NCI-H345 treated with DMSO at 0.1 percent for 48 hours (cell line): ENCODE data around the gene KPTN.

Experiments
- DNase-seq: peaks from one replicate; lab custom pipeline; 2025; ENCODE audit not compliant: unreplicated experiment; lab: John Stamatoyannopoulos, UW

The KPTN gene

DNA sequence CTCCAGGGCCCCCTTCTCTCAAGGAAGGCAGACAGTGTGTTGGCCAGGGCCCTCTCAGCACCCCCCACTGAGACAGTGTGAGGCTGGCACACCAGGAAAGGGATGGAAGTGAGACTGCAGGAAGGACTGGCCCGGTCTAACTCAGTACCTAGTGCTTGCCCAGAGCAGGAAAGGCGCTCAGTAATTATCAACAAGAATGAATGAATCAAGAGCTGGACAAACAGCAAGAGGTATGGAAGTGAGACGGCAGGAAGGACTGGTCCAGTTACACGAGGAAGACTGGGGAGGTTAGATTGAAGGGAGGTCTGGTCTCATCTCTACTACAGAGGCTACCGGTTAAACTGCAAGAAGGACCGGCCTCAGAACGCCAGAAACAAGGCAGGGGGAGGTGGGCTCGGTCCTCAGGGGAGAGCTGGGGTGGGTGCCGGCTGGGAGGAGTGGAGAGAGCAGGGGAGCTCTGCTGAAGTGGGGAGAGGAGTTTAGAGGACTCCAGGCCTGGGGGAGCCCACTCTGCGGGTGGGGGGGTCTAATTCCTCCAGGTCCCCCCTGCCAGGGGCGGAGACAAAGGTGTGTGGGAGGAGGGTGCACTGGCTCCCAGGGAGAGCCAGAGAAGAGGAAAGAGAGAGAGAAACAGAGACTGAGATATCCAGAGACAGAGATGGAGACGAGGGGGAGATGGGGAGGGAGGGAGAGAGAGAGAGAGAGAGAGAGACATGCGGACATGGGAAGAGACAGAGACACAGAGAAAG, 13.4 kb downstream of the KPTN start:
- DNase-seq, result no peak

DNA sequence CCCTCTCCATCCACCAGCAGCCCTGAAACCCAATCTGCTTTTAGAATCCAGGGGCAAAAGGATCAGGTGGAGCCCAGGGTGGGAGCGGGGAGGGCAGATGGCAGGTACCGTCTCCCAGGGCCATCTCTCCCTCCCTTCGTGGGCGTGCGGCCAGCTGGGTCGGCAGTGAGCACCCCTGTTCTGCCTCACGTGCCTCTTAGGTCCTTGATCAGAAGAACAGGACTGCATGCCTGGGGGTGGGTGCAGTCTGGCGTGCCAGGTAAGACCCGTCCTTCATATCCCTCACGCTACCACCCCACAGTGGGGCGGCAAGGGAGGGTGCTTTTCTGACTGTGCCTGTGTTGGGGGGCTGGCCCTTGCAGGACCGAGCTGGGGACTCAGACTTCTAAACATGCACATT, 14.3 kb downstream of the KPTN start:
- no peak for DNase-seq

DNA sequence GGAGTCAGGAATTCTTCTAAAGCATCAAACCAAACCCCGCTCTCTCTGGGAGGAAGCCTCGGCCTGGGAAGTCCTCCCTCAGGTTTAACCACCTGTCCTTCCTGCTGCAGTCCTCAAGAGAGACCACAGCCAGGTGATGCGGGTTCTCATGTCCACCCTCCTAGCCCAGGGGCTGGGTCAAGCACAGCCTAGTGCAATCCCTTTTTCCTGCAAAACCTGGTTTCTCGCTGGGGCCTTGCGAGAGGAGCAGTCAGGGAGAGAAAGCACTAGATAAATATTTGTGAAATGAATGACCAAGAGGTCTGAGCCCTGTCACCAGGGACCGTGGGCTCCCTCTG, 14.7 kb downstream of the KPTN start:
- DNase-seq, result no peak

DNA sequence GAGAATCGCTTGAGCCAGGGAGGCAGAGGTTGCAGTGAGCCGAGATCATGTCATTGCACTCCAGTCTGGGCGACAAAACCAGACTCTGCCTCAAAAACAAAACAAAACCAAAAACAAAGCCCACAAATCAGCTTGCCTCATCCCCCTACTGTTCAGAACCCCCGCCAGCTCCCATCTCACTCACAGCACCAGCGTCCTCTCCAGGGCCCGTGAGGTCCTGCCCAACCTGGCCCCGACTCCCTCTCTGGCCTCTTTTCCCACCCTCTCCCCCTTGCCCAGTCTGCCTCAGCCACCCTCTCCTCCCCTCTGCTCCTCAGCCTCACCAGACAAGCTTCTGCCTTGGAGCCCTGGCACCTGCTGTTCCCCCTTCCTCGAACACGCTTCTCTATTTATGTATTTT, 16.1 kb downstream of the KPTN start:
- DNase-seq, result no peak

DNA sequence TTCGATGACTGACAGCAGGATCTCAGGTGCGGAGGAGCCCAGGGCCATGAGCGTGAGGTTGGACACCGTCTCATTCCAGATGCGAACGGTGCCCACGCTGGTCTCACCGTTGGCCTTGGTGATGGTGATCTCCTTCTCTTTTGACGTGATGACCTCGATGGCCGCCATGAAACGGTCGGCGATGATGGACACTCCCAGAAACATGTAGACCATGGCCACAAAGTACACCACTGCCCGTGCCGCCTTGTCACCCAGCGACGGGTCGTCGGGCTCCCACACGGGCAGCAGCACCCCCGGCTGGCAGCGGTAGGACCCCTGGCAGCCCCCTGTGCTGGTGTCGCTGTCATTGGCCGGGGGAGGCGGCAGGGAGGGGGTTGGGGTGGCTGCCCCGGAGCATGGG, 18.1 kb downstream of the KPTN start:
- DNase-seq, result no peak

DNA sequence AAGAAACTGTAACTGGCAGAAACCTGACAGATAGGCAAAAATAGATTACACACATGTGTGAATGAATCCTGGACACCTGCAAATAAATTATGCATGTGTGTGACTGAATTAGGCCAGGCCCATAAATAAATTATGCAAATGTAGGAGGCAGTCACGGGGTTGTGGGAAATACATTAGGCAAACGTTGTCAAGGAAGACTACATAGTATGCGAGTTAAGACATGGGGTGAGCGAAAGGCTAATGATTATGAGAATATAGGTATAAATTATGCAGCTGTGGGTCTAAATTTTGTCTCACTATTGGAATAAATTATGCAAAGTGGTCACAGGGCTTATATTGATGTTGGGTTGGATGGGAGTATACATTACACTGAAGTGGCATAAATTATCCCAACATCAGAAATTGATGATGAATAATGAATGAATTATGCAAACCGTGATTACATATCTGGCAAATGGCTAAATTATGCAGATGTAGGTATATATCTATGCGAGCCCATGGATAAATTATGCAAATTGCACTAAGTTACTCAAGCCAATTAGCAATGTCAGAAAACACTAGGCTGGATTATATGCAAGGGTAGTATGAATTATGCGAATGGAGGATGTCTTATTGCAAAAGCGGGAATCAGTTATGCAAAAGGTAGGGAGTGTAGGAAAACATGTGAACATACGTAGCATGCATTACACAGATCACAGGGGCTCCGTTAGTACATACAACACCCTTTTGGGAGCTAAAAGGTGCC, 19.2 kb downstream of the KPTN start:
- DNase-seq, result no peak

DNA sequence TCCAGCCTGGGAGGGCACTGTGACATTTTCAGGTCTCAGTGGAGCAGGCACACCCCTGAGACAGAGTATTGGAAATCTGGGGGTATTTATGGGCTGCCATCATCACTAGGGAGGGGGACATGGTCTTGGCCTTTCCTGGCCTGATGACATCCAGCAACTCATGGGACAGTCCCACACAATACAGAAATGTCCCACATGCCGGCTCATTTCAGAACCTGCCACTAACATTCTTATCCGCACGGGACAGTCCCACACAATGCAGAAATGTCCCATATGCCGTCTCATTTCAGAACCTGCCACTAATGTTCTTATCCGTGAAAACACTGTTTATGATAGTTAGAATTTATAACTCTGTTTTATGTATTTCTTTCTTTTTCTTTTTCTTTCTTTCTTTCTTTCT, 22.1 kb downstream of the KPTN start:
- DNase-seq, result no peak

DNA sequence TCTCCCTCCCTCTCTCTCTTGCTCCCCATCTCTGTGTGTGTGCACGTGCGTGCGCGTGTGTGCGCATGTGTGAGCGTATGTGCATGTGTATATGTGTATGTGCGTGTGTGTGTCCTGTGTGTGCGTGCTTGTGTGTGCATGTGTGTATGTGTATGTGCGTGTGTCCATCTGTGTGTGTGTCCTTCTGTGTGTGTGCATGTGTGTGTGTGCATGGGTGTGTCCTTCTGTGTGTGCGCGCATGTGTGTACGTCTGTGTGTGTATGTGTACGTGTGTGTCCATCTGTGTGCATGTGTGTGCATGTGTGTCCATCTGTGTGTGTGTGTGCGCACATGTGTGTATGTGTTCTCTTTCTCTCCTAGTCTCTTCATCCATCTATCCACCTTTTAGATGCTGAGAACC, 24.5 kb downstream of the KPTN start:
- DNase-seq, result no peak

DNA sequence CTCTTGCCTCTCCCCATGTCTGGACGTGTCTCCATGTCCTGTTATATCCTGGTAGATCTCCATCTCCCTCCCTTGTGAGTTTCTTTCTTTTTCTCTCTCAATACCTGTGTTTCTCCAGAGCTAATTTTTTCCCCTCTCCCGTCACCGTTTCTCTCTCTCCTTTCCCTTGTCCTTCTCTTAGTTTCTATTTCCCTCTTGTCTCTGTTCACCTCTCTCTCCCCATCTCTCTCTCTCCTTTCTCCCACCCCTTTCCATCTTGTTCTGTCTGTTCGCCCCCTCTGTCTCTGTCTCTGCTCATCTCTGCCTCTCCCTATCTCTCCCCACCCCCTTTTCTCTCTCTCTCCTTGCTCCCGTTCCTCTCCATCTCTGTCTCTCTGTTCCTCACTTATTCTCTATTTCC, 25.3 kb downstream of the KPTN start:
- DNase-seq, result no peak

DNA sequence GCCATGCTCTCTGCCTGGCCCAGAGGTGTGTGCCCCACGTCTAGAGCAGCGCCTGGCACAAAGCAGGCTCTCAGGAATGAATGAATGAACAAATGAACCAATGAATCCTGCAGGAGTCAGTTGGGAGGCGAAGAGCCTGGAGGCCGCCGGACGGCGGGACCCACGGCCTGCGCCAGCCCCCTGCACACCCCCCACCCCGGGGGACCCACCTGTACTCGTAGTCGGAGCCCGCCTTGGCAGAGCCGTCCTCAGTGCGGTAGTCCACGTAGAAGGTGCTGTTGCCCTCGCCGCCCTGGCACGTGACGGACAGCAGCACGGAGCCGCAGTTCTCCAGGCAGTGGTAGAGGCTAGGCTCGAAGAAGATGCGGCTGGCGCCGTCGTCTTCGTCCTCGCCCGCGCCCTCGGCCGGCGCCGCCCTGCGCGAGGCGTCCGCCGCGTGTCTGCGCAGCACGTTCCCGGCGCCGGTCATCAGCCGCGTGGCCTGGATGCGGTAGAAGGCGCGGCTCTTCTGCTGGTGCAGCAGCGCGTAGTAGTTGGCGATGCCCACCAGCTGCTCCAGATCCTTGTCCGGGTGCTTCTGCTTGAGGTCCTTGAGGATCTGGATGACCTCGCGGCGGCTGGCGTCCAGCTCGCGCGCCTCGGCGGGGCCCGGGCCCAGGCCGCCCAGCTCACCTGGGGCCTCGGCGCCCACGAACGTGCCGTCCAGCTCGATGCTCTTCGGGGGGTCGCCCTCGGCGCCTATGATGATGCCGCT, 27.1 kb downstream of the KPTN start:
- DNase-seq, result no peak

DNA sequence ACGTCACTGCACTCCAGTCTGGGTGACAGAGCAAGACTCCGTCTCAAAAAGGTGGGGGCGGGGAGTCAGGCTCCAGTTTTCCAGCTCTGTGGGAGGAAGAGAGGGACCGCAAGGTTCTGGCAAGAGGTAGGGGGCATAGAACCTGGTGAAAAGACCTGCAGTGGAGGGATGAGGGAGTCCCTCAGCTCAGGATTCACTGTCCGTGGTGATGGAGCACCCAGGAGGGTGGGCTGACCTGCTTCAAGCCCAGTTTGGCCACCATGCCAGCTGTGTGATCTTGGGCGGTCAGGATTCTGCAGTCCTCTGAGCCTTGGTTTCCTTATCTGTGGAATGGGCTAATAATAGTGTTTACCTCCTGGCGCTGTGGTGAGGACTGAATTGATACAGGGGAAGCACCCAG, 33.5 kb downstream of the KPTN start:
- no peak for DNase-seq

DNA sequence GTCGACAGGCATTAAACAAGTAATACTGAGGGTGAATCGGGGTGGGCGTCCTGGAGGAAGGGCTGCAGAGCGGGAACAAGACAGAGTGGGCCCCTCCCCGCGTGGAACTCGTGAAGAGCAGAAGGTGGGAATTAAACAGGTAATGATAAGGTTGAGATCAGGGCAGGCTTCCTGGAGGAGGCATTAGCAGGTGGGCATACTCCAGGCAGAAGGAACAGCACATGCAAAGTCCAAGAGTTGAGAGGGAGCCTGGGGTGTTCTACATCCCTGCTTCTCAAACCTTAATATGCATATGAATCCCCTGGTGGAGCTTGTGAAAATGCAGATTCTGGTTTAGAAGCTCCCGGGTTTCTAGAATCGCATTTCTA, 35.7 kb downstream of the KPTN start:
- no peak for DNase-seq

DNA sequence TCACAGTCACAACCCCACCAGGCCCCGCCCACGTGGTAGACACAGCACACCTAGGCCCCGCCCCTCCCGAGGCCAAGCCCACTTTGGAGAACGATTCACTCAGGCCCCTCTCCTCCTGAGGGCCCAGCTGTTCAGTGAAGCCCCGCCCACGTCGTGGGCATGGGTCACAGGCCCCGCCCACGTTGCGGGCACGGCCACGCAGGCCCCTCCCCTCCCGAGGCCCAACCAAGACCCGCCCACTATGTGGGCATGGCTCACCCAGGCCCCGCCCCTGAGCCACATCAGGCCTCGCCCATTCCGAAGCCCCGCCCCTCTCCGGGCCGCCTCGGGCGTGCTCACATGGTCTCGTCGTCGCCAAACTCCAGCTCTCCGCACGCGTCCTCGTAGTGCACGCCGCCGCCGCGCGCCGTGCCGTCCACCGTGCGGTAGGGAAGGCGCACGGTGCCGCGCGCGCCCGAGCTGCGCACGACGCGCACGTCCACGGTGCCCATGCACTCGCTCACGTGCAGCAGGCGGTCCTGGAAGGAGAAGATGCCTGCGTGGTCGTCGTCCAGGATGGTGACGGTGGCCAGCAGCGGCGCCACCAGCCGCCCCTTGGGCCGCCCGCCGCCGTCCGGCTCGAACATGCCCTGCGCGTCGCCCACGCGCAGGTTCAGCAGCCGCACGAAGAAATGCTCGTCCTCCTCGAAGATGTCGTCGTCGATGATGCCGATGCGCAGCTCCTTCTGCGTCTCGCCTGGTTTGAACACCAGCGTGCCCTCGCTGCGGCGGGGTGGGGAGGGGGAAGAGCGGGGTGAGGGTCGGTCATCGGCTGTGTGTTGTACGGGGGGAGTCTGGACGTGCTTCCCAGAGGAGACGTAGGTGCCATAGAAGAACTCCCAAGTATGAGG, 36.3 kb downstream of the KPTN start:
- DNase-seq, result no peak

DNA sequence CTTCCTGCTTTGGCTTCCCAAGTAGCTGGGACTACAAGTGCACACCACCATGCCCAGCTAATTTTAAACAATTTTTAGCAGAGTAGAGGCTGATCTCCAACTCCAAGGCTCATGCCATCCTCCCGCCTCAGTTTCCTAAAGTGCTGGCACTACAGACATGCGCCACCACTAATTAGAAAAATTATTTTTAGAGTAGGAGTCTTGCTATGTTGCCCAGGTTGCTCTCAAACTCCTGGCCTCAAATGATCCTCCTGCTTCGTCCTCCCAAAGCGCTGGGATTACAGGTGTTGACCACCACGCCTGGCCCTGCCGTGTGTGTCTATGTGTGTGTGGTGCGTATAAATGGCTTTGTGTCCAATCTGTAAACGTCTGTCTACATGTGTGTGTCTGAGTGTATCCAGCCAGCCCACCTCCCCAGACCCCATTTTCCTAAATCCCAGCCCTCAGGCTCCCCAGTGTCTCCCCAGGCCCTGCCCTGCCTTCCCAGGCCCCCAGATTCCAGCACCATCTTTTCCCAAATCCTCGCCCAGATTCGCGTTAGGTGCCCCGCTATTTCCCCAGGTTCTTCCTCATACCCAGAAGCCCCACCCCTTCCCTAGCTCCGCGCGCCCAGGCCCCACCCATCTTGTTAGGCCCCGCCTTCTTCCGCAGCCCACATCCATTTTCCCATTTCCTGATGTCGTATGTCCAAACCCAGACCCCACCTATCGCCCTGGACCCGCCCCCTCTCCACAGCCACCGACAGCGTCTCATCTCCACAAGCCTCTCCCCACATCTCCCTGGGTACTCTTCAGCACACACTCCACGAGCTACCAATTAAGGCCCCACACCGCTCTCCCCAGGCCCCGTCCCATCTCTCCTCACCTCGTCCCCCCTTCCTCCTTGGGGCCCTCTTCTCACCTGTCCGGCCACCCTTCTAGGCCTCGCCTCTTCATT, 37.2 kb downstream of the KPTN start:
- DNase-seq, result no peak

DNA sequence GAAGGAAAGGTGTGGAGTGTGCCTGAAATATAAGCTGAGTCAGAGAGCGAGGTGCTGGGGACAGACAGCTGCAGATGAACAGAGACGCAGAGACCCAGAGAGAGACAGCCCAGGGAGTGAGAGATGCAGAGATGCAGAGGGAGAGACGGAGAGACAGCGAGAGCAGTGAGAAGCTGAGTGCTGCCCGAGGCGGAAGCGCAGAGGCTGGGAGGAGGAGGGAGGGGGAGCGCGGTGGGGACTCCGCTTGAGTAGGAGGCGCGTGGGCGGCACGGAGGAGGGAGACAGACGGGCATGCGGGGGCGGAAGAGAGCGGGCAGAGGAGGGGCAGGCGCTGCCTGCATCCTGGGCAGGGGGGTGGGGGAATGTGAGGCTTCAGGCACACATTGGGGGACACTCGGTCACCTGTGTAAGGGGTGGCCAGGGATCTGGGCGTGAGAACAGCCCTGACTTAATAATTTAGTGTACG, 38.0 kb downstream of the KPTN start:
- no peak for DNase-seq

DNA sequence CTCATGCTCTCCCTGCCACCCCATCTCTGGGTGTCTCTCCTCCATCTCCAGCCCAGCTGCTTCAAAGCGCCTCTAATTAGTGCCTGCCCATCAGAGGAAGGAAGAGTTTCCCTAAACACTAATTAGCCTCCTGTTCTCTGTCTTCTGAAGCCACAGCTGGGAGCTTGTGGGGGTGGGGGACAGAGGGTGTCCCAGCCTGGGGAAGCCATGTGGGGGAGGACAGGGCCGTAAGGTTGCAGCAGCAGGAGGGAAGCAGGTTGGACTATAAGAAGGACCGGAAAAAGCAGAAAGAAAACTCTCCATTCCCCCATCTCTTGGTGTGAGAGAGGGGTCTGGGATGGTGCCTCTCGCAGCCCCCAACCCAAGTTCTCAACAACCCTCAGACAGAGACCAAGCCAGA, 38.5 kb downstream of the KPTN start:
- no peak for DNase-seq

DNA sequence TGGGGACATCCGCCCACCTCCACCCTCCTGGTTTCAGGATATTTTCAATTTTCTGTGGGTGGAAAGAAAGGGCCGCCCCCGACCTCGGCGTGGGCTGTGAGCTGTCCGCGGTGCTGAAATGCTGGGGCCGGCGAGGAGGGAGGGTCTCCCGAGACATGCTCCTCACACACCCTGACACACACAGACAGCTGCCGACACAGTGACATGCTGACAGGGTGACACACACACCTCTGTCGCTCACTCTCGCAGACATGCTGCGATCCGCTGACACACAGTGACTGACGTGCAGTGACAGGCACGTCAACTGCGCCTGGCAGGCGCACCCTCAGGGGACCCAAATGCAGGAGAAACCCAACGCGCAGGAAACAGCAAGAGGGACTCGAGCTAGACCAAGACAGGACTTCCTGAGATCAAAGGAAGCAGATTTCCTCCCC, 39.6 kb downstream of the KPTN start:
- DNase-seq, result no peak

DNA sequence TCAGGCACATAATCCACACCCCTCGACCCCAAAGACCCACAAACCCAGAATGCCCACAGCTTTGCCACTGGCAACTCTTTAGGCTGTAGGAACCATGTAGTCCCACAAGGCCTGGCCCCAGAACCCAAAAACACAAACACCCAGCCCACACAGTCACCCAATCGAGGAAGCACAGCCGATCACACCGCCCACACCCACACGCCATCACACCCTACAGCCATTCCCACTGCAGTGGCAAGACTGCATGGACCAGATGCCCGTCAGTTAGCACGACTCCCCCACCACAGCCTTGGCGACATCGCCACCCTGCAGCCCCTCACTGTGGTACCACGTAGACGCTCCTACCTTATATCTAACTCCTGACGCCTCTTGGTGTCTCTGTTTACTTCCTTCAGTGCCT, 40.7 kb downstream of the KPTN start:
- no peak for DNase-seq

DNA sequence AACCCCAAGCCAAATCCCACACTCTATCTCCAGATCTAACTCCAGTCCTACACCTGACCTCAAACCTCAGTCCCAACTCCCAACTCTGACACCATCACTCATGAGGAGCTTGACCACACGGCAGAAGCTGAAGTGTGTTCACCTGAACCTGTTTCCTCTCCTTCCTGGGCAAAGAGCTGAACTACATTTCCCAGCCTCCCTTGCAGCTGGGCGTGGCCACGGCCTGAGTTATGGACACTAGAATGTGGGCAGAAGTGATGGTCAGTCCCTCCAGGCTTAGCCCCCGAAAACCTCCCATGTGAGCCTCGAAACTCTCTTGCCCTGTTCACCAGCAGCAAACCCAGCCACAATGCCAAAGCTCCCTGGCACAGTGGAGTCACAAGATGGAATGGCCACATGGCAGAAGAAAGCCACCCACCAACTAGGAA, 45.2 kb downstream of the KPTN start:
- no peak for DNase-seq

DNA sequence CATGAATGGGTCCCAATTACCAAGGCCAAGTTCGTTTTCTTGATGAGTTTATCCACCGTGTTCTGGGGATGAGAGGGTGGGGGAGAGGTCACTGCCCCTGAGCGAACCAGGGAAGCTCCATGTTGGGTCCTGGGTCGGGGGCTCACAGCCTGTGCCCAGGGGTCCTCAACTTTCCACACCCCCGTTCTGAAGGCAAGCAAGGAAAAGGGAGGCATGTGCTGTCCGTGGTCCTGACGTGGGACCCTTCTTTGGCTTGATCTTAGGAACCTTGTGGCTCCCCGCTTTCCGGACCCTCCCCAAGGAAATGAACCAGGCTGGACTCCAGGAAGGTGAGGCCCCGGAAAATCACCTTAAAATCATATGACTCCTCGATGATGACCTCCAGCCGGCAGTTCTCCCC, 46.5 kb downstream of the KPTN start:
- DNase-seq, result no peak
